Ishikawa (cell line): ENCODE results near the gene C15orf61.

Experiments
- CEBPB ChIP-seq: IDR thresholded peaks from 2 replicates; pipeline ENCODE4 v1.6.1; 2012
- CREB1 ChIP-seq: IDR thresholded peaks from 2 replicates; pipeline ENCODE4 v1.6.1; 2012; ENCODE audit warnings: low read depth
- EGR1 ChIP-seq: IDR thresholded peaks from 2 replicates; pipeline ENCODE4 v1.6.1; 2012
- EP300 ChIP-seq: IDR thresholded peaks from 2 replicates; pipeline ENCODE4 v1.6.1; 2012; ENCODE audit warnings: borderline replicate concordance
- FOXM1 ChIP-seq: IDR thresholded peaks from 2 replicates; pipeline ENCODE4 v1.6.1; 2012; ENCODE audit warnings: low read depth, borderline replicate concordance
- MAX ChIP-seq: IDR thresholded peaks from 2 replicates; pipeline ENCODE4 v1.6.1; 2012
- NFIC ChIP-seq: IDR thresholded peaks from 2 replicates; pipeline ENCODE4 v1.6.1; 2012
- RAD21 ChIP-seq: IDR thresholded peaks from 2 replicates; pipeline ENCODE4 v1.6.1; 2012; ENCODE audit warnings: low read depth
- TAF1 ChIP-seq: IDR thresholded peaks from 2 replicates; pipeline ENCODE4 v1.6.1; 2012; ENCODE audit warnings: low read depth, mild to moderate bottlenecking
- TCF12 ChIP-seq: IDR thresholded peaks from 2 replicates; pipeline ENCODE4 v1.6.1; 2012; ENCODE audit warnings: low read depth
- TEAD4 ChIP-seq: IDR thresholded peaks from 2 replicates; pipeline ENCODE4 v1.6.1; 2012
- USF1 ChIP-seq: IDR thresholded peaks from 2 replicates; pipeline ENCODE4 v1.6.1; 2012
- YY1 ChIP-seq: IDR thresholded peaks from 2 replicates; pipeline ENCODE4 v1.6.1; 2012; ENCODE audit warnings: low read depth
- ZBTB7A ChIP-seq: IDR thresholded peaks from 2 replicates; pipeline ENCODE4 v1.6.1; 2012; ENCODE audit warnings: low read depth
- TF ChIP-seq, protein P1 (sequence below): IDR thresholded peaks from 2 replicates; pipeline ENCODE4 v1.6.1; 2012; ENCODE audit warnings: low read depth, mild to moderate bottlenecking

The C15orf61 gene

GRCh38 chr15:67479781-67480505 lies 41.0 kb upstream of the C15orf61 start:
- TF ChIP-seq, protein P1, sequence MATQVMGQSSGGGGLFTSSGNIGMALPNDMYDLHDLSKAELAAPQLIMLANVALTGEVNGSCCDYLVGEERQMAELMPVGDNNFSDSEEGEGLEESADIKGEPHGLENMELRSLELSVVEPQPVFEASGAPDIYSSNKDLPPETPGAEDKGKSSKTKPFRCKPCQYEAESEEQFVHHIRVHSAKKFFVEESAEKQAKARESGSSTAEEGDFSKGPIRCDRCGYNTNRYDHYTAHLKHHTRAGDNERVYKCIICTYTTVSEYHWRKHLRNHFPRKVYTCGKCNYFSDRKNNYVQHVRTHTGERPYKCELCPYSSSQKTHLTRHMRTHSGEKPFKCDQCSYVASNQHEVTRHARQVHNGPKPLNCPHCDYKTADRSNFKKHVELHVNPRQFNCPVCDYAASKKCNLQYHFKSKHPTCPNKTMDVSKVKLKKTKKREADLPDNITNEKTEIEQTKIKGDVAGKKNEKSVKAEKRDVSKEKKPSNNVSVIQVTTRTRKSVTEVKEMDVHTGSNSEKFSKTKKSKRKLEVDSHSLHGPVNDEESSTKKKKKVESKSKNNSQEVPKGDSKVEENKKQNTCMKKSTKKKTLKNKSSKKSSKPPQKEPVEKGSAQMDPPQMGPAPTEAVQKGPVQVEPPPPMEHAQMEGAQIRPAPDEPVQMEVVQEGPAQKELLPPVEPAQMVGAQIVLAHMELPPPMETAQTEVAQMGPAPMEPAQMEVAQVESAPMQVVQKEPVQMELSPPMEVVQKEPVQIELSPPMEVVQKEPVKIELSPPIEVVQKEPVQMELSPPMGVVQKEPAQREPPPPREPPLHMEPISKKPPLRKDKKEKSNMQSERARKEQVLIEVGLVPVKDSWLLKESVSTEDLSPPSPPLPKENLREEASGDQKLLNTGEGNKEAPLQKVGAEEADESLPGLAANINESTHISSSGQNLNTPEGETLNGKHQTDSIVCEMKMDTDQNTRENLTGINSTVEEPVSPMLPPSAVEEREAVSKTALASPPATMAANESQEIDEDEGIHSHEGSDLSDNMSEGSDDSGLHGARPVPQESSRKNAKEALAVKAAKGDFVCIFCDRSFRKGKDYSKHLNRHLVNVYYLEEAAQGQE, result no peak
- TF ChIP-seq FOXM1 (no peak), TCF12 (no peak), TAF1 (no peak), USF1 (no peak), NFIC (no peak), EGR1 (no peak), EP300 (no peak), CREB1 (no peak), CEBPB (no peak), RAD21 (no peak), ZBTB7A (no peak)

DNA sequence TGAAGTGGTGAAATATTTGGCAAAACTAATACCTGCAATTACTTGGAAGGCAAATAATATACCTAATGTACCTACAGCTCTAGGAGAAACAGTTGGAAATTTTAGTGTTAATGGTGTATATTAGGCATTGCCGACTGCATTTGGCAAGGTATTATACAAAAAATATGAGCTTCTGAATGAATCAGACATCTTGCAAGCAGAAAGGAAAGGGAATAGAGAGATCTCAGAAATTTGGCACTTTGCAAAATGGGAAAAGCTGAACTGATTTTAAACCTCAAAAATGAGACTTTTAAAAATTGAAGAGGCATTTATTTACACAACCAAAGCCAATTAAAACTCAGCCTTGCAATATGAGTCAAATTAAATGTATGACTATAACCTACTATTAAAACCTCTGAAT lies 40.2 kb upstream of the C15orf61 start:
- TF ChIP-seq EGR1 (no peak), USF1 (no peak), TEAD4 (no peak), CREB1 (no peak), TAF1 (no peak), NFIC (no peak), YY1 (no peak), MAX (no peak), CEBPB (no peak), FOXM1 (no peak)

DNA sequence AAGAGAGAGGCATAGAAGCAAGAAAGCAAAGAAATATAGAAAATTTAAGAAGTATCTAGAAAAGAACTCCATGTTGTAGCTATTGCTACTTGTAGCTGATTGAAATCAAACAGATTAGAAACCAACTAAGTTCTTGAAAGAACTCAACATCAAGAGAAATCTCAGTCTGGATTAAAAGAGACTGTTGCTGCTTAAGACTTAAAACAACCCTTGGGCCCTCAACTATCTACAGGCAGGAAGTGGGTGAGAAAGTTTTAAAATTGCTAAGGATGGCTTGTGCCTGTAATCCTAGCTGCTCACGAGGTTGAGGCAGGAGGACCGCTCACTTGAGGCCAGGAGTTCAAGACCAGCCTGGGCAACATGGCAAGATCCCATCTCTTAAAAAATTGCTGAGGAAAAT lies 39.3 kb upstream of the C15orf61 start:
- TF ChIP-seq RAD21 (no peak), TCF12 (no peak), TAF1 (no peak)

DNA sequence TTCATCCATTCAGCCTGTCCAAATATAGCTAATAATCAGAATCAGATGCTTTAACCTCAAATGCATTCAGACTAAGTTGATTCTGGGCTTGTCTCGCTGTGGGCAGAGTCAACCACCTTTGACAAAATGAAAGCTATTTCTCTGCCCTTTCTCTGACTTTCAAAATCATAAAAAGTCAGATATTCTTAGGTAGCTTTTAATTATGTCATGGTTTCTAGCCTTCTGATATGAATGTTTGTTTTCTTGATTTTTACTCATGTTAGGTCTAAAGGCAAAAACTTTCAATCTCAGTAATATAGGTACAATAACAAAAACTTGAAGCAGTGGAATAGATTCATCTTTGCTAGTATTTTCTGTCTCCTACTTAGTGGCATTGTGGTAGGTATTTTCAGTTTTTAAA lies 25.3 kb upstream of the C15orf61 start:
- no peak for TF ChIP-seq USF1
- TF ChIP-seq EGR1, result no peak
- TF ChIP-seq CEBPB, result no peak
- no peak for TF ChIP-seq ZBTB7A
- TF ChIP-seq TEAD4, result no peak
- no peak for TF ChIP-seq TCF12
- TF ChIP-seq YY1, result no peak
- no peak for TF ChIP-seq EP300
- no peak for TF ChIP-seq RAD21

DNA sequence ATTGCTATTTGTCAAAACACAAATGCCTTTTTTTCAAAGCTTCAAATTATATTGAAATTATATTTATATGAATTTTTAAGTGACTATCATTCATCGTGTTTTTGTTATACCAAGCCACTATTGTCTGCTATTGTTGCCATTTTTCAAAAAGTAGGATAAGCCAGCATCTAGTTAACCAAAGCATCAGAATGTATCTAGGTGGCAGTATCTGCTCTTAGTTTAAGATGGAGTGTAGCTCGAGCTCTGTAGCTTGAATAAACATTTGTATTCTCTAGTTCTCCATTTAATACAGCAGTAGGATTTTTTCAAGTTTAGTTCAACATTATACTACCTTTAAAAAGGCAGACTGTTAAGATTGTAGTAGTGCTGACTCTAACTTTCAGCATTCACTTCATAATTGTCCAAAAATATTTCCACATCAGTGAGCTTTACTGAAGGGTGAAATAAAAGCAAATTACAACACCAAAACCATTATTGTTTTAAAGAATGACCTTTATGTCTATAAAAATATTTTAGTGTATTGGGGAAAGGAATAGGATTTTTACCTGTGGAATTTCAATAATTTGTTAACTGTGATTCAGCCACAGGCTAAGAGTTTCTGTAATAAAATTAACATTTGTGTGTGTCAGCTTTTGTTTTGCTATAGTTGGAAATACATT lies 19.6 kb upstream of the C15orf61 start:
- TF ChIP-seq RAD21 (peak; percentile 40), FOXM1 (no peak)

- TF ChIP-seq ZBTB7A (no peak), CEBPB (peak; percentile 52; the same call in 1 of the 2 replicates), MAX (peak; percentile 26; the same call in 1 of the 2 replicates)
These were observed 19.0 kb upstream of the C15orf61 start for GRCh38 chr15:67501836-67502461.

DNA sequence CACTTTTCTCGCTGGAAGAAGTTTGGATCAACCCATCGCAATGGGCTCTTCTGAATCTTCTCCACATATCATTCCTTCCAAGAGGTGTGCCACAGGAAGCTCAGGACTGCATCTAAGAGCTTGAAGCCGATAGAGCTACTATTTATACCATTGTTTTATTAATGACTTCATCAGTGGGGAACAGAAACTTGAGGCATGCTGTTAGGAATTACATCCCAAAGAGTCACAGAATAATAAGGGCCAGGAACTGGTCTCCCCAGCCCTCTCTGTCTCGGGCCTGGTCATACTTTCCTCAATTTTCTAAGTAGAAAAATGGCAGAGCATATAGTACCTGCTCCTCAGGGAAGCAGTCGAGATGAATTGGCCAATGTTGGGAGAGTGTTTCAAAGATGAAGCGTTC lies 16.9 kb upstream of the C15orf61 start:
- no peak for TF ChIP-seq FOXM1
- no peak for TF ChIP-seq MAX
- no peak for TF ChIP-seq TCF12
- no peak for TF ChIP-seq TEAD4
- TF ChIP-seq YY1, result no peak
- no peak for TF ChIP-seq CEBPB
- TF ChIP-seq, protein P1, result no peak
- TF ChIP-seq EP300, result no peak
- TF ChIP-seq NFIC, result no peak
- no peak for TF ChIP-seq ZBTB7A
- no peak for TF ChIP-seq CREB1
- no peak for TF ChIP-seq EGR1
- TF ChIP-seq RAD21, result no peak
- TF ChIP-seq USF1, result no peak
- TF ChIP-seq TAF1, result no peak
